ENCODE measurements around the gene DGCR8.
A peak's percentile ranks its signal among the peaks of the same experiment; 100 is the strongest.

DGCR8 gene

GRCh38 chr22:20079745-20080444 lies at the start of gene DGCR8:
DGCR8 (plus strand) TSS chr22:20080241; CDS start chr22:20085964, 5,723 bp downstream.
- DNase-seq = peak; percentile 75

DNA sequence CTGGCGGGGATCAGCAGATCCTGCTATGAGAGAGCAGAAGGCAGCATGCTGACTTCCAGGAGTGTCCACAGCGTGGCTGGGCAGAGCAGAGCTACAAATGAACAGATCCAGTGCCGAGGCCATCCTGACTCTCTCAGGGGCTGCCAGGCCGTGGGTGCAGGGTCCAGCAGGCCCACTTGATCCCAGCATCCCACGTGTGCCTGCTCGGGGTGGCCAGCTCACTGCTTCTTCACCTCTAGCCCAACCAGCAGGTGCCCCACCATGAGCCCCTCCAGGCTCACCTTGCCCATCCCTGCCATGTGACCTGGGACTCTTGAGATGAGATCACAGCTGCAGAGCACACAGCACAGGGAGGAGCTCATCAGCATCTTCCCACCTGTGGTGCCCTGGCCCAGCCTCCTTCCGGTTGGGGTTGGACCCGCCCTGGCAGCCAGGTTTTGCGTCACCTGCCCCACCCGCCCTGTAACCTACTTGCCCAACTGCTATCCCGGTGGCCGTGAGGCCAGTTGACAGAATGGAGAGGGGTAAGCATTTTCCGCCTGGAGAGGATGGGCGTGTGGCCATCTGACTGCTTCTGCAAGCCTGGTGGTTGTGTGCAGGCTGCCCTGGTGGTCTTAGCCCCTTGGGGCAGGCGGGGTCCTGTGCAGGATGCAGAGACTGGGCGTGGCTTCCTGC lies 48.2 kb upstream of the DGCR8 start:
- DNase-seq = peak; percentile 65

DNA sequence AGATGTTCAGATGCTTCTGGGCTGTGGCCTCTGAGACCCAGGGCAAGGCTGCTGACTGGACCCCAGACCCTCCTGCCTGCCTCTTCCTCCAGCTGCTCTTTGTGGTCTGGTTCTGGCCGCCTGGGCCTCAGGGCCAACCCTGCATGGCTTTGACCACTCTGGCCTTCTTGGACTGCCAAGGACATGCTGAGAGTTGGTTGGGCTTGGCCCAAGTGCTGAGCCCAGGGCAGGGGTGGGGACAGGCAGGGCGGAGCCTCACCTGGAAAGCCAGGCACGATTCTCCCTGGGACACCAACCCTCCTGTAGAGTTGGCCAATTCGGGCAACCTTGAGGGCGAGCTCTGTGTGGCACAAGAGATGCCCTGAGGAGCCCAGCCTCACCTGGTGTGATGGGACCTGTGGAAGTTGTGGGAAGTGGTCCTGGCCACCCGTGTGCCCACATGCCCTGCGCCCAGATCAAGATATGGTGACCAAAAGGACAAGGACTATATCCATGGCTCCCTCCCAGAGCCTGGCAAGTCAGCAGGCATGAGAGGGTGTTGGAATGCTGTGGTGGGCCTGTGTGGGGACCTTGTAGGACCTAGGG lies 47.5 kb upstream of the DGCR8 start:
- DNase-seq = no peak

GRCh38 chr22:20033045-20033706 lies 46.9 kb upstream of the DGCR8 start:
- no peak for DNase-seq

DNA sequence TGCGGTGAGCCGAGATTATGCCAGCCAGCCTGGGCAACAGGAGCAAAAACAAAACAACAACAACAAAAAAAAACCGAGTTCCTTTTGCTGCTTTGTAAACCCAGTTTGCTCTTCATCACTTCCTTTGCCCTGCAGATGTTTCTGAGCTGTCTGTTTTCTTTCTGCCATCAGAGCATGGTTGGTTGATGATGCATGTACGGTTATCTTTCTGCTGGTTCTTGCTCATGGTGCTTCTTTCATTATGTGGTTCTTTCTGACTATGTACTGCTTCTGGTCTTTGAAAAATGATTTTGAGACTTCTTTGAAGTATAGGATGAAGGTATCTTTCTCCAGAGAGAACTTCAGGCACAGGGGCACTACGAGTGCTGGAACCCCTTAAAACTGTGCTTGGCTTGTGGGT lies 45.9 kb upstream of the DGCR8 start:
- DNase-seq = no peak

GRCh38 chr22:20035375-20036083 lies 44.5 kb upstream of the DGCR8 start:
- DNase-seq = no peak

- DNase-seq = no peak
Measured at GRCh38 chr22:20036084-20036482, 44.0 kb upstream of the DGCR8 start.

DNA sequence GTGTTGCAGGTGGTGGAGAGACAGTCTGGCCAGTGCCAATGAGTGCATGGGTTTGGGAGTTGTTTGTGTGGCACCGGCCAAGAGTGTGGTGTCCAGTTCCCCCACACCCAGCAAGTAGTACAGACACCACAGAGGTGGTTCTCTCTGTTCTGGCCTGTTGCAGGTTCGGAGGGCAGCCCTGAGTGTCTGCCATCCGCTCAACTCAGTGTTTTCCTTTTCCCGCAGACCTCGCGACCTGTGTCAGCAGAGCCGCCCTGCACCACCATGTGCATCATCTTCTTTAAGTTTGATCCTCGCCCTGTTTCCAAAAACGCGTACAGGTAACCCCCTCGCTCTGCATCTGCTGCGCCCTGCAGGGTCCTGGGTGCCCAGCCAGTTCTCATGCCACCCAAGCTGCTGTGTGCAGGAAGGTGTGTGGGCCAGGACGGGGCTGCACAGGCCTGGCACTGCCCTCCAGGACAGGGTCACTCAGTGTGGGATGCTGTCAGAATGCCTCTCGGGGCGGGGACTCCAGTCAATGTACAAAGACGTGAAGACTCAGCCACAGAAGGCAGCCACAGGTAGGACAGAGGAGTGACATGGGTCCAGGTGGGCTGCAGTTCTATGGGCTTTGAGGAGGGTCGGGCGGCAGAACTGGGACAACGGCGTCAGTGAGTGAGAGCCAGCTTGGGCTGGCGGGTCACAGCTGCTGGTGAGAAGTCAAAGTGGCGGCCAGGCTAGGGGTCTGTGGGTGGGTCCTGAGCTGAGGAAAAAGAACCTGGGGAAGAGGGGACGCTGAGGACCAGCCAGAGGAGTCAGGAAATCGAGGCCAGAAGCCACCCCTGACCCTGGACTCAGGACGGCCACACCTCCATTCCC lies 43.3 kb upstream of the DGCR8 start:
- DNase-seq = no peak

- DNase-seq = no peak
Measured at GRCh38 chr22:20037419-20037818, 42.6 kb upstream of the DGCR8 start.

DNA sequence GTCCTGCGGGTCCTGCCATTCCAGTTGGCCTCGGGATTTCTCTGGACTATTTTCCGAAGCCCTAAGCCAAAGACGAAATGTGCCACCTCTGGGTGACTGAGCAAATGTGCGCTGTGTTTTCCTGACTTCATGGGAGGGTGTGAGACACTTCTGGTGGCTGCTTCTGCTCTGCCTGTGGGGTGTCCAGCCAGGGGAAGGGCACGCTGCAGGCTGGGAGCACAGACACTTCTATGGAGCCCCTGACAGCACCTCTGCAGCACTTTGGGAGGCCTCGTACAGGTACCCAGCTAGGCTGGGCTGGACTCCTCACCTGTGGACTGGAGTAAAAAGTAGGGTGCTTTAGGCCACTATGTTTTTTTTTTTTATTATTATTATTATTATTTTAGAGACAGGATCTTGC lies 41.5 kb upstream of the DGCR8 start:
- no peak for DNase-seq

- no peak for DNase-seq
Measured at GRCh38 chr22:20039683-20040325, 40.2 kb upstream of the DGCR8 start.

DNA sequence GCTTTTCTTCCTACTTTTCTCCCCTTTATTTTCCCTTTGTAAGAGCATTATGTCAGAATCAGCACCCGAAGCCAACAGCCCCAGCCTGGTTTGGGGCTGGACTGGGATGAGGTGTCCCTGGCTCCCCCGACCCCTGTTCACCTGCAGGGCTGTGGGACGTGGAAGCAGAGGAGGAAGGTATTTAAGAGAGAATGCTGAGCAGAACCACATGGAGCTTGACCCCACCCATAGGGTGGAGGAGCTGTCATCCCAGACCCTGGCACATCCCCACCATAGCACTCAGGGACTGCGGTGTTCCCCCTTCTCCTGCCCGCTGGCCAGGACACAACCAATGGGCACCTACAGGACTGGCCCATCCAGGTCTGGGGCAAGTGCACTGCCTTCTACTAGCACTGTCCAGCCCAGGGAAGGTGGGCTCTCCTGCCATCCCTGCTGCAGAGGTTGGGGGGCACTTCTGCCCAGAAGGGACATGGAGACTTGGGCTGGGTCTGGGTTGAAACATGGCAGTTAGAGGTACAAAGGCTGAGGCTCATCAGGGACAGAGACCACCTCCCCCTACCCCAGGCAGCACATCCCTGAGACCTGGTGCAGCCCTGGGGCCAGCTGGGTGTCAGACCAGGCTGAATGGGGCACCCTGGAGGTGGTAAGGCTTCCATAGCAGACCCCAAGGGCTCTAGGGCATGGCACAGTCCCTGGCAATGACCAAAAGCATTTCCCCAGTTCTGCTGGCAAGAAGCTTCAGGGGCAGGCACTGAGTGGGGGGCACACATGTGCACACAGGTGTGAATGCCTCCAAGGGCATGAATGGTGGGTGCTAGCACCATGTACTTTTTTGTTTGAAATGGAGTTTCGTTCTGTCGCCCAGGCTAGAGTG lies 39.5 kb upstream of the DGCR8 start:
- no peak for DNase-seq

GRCh38 chr22:20043057-20043996 lies 36.7 kb upstream of the DGCR8 start:
- DNase-seq = no peak

- DNase-seq = no peak
Measured at GRCh38 chr22:20043997-20044342, 36.1 kb upstream of the DGCR8 start.

DNA sequence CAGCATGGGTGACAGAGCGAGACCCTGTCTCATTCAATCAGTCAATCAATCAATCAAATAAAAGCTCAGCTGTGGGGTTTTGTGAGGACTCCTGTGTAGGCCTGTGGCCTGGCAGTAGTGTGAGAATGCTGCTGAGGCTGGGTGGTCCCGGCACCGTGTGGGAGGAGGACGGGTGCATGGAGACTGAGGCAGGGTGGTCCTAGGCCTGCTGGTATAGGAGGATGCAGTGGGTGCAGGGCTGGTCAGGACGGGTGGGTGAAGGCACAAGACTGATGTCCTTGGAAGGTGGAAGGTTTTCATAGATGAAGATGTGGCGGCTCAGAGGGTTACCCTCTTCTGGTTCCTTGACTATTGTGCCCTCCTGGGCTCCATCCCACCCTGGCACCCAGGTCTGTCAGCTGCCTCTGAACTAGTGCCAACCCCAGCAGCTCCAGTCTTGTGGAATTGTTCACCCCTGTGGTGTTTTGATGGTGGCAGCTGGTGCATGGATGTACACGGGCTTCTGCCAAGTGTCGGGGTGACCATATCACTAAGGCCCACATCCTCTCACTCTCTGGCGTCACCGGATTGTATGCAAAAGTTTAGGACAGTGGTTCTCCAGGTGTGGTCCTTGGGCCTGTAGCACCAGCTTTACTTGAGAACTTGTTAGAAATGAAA lies 35.4 kb upstream of the DGCR8 start:
- DNase-seq = no peak

DNA sequence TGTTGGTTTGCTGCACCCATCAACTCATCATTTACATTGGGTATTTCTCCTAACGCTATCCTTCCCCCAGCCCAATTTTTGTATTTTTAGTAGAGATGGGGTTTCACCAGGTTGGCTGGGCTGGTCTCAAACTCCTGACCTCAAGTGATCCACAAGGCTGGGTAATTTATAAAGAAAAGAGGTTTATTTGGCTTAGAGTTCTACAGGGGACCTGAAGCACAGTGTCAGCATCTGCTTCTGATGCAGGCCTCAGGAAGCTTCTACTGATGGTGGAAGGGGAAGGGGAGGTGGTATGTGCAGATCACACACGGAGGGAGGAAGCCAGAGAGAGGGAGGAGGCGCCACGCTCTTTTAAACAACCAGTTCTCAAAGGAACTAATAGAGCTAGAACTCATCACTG lies 33.3 kb upstream of the DGCR8 start:
- no peak for DNase-seq

DNA sequence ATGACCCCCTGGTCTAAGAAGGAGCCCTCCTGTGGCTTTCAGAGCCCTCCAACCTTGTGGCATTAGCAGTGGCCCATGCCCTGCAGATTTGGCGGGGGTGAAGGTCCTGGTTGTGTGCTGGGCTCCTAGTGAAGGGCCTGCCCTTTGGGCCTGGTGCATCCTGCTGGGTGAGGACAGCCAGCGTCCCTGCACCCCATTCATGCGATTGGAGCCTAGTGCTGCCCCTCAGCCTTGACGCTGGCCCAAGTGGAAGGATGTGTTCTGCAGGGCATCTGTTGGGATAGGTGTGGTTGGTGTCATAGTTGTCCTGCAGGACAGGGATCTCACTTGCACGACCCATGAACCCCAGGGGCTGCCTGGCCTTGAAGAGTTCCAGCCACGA lies 28.1 kb upstream of the DGCR8 start:
- DNase-seq = no peak

DNA sequence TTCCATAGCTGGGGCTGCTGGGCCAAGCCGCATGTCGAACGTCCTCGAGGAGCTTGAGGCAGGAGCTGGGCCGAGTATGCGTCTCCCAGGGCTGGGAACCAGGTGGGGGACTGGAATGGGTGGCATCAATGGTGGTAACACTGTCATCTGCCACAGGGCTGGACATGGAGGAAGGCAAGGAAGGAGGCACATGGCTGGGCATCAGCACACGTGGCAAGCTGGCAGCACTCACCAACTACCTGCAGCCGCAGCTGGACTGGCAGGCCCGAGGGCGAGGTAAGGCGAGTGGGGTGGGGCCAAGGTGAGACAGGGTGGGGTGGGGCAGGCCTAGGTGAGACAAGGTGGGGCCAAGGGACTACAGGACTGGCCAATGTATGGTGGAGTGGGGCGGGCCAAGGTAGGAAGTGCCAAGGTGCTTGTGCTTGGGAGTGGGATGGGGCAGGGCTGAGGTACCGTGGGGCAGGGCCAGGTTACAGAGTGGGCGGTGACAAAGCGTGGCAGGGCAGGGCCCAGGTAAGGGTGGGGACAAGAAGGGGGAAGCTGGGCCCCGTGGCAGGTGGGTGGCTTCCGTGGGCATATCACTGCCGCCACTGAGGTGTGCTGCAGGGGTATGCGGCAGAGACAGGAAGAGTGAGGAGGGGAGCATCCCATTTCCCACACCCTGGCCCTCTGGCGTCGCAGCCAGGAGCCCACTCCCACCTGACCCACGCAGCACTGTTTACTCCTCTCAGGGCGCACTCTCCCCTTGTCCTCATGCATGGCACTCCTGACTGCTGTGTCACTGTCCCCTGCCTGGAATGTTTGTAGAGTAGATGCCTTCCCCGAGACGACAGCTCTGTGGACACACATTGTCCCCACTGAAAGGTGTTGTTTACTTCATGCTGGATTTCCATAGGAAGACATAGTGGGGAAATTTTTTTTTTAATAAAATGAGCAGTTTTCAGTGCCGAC lies 27.5 kb upstream of the DGCR8 start:
- no peak for DNase-seq
